Glutamatergic neuron (in vitro differentiated cells): Measurements from ENCODE around the gene VWF. TPM values are rescaled to one million over a fixed set of nuclear protein-coding genes. Genes with fewer than 3 reads are reported as not detected.

Experiments used
- DNase-seq: peaks from one replicate; pipeline ENCODE4 v3.0.0; 2022
- H3K27ac Mint-ChIP-seq: one replicate; pipeline ENCODE4 v1.8.0; 2020; ENCODE audit warnings: mild to moderate bottlenecking, mixed read lengths, inconsistent platforms; ENCODE audit not compliant: unreplicated experiment
- H3K27me3 Mint-ChIP-seq: one replicate; pipeline ENCODE4 v1.8.0; 2020; ENCODE audit warnings: mild to moderate bottlenecking, moderate library complexity, mixed read lengths, inconsistent platforms; ENCODE audit not compliant: unreplicated experiment
- H3K36me3 Mint-ChIP-seq: one replicate; pipeline ENCODE4 v1.8.0; 2020; ENCODE audit warnings: mild to moderate bottlenecking, mixed read lengths, inconsistent platforms; ENCODE audit not compliant: unreplicated experiment
- H3K4me1 Mint-ChIP-seq: one replicate; pipeline ENCODE4 v1.8.0; 2020; ENCODE audit warnings: mild to moderate bottlenecking, low read depth, mixed read lengths, inconsistent platforms; ENCODE audit not compliant: unreplicated experiment
- H3K4me3 Mint-ChIP-seq: one replicate; pipeline ENCODE4 v1.8.0; 2020; ENCODE audit warnings: mild to moderate bottlenecking, mixed read lengths, inconsistent platforms; ENCODE audit not compliant: unreplicated experiment
- H3K9me3 Mint-ChIP-seq: one replicate; pipeline ENCODE4 v1.8.0; 2020; ENCODE audit warnings: mild to moderate bottlenecking, moderate library complexity, mixed read lengths, inconsistent platforms; ENCODE audit not compliant: unreplicated experiment
- total RNA-seq: library from RNA; stranded (reverse); fragmentation: NEBNext Ultra II Directional; extraction: Animal tissue kit (Norgen Biotek cat#: 25700); gene quantifications from one replicate; pipeline ENCODE4 v1.2.1, GENCODE V29; 2021; ENCODE audit not compliant: unreplicated experiment
- TF ChIP-seq, protein P1 (sequence below): fragments of 200-600 bp; sonication (generic); IDR thresholded peaks from one replicate; pipeline ENCODE4 v1.5.0; 2021; ENCODE audit not compliant: partially characterized antibody, unreplicated experiment

The VWF gene
- total RNA-seq, 1 donor from 2014 or later = 0.37 TPM

DNA sequence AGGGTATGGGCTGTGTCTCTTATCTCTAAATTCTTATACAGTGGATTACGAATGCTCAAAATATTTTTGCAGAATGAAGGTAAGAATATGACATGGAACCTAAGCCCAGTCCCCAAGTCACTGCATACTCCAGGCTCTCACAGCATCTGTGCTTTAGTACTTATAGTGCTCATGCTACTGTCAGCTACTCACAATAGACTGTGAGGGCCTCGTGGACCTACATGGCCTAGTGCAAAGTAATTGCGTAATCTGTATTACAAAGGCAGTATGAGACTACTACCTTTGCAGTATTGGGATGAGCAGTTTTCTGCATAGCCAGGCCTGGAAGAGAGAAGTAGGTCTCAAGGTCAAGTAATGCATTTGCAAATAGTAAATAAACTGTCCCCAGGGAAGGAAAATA lies 27.9 kb downstream of the VWF start:
- Mint-ChIP-seq H3K4me1 (no peaks in the 10 kb centered on the region), H3K27me3 (peaks cover 2% of the 10 kb centered on the region), H3K36me3 (no peaks in the 10 kb centered on the region), H3K9me3 (peaks cover 4% of the 10 kb centered on the region), H3K27ac (no peak overlapping the region), H3K4me3 (no peak overlapping the region)
- TF ChIP-seq, protein P1, sequence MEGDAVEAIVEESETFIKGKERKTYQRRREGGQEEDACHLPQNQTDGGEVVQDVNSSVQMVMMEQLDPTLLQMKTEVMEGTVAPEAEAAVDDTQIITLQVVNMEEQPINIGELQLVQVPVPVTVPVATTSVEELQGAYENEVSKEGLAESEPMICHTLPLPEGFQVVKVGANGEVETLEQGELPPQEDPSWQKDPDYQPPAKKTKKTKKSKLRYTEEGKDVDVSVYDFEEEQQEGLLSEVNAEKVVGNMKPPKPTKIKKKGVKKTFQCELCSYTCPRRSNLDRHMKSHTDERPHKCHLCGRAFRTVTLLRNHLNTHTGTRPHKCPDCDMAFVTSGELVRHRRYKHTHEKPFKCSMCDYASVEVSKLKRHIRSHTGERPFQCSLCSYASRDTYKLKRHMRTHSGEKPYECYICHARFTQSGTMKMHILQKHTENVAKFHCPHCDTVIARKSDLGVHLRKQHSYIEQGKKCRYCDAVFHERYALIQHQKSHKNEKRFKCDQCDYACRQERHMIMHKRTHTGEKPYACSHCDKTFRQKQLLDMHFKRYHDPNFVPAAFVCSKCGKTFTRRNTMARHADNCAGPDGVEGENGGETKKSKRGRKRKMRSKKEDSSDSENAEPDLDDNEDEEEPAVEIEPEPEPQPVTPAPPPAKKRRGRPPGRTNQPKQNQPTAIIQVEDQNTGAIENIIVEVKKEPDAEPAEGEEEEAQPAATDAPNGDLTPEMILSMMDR = no peak
- no peak for DNase-seq

DNA sequence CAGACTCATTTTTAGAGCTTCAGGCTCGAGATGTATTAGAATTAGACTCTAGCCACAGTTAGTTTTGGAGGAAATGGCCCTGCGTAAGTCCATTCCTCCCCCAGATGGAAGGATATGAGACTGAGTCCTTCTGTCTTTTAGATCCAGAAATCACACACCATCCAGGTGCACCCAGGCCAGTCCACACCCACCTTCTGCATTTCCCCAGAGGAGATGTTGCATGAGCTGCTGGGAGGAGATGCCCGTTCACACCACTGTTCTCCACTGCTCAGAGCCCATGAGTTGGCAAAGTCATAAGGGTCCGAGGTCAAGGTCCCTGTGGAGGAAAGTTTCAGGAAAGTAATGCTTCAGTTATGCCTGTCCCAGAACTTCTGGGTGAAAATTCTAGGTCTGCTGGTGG lies 29.2 kb downstream of the VWF start:
- H3K27ac Mint-ChIP-seq = no peak overlapping the region
- DNase-seq = no peak
- H3K4me1 Mint-ChIP-seq = no peaks in the 10 kb centered on the region
- TF ChIP-seq, protein P1 = no peak
- H3K4me3 Mint-ChIP-seq = no peak overlapping the region
- H3K9me3 Mint-ChIP-seq = peaks cover 4% of the 10 kb centered on the region
- peaks cover 2% of the 10 kb centered on the region for H3K27me3 Mint-ChIP-seq
- H3K36me3 Mint-ChIP-seq = no peaks in the 10 kb centered on the region

DNA sequence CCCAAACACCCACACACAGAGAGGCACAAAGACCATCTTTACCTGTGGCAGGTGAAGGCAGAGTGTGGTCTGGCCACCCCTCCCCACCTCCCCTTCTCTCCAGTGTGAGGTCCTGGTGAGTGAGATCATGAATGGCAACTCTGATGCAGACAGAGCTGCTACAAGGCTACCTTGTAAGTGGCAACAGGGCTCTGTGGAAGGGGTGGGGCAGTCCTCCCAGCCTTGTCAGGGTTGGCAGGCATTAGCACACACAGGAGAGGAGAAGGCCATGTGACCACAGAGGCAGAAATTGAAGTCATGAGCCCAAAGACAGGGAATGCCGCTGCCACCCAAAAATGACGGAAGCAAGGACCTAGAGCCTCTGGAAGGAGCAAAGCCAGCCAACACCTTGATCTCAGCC lies 30.7 kb downstream of the VWF start:
- no peaks in the 10 kb centered on the region for H3K4me1 Mint-ChIP-seq
- peaks cover 5% of the 10 kb centered on the region for H3K9me3 Mint-ChIP-seq
- TF ChIP-seq, protein P1 = no peak
- H3K27ac Mint-ChIP-seq = no peak overlapping the region
- no peaks in the 10 kb centered on the region for H3K36me3 Mint-ChIP-seq
- no peak overlapping the region for H3K4me3 Mint-ChIP-seq
- no peak for DNase-seq
- peaks cover 2% of the 10 kb centered on the region for H3K27me3 Mint-ChIP-seq

DNA sequence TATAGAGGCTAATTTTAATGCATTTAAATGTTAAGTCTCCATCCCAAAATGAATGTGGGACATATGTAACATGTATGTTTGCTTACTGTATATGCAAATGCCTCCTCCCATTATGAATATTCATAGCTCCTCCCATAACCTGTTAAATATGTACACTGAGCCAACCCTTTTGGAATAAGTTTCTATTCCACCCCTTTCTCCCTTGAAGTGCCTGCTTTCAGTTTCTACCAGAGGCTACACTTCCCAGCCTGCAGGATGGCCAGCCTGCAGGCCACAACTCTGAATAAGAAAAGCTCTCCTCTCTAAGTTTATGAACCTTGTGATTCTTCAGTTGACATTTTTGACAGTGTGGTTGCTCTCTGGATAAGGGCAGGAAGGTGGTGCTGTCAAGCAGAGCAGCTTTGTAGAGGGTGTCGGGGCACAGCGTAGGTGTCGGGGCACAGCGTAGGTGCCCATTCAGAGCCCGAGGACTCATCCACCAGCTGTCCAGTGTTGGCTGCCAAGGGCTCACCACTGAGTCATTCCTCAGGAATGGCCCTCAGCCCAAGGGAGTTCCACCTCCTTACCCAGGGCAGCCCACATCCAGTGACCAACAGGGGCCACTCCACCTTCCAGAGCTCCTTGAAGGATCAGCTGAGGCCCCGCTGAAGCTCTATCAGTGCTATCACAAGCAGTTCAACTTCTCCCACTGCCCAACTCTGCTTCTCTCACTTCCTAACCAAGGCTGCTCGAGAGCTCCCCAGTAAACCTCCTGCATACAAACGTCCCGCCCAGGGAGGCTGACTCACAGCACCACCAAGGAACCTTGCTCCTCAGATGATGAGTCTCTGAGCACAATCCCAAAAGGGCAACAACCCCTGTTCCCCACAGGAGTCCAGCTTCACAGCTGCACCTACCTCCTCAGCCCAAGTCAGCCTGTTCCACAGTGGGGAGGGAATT lies 31.4 kb downstream of the VWF start:
- Mint-ChIP-seq H3K9me3 (peaks cover 1% of the 10 kb centered on the region), H3K4me3 (no peak overlapping the region), H3K4me1 (no peaks in the 10 kb centered on the region), H3K27me3 (peaks cover 2% of the 10 kb centered on the region), H3K36me3 (no peaks in the 10 kb centered on the region), H3K27ac (no peak overlapping the region)
- DNase-seq = no peak
- TF ChIP-seq, protein P1 = no peak
